Measurements from ENCODE around the gene SELENON. TPM values are rescaled to one million over a fixed set of nuclear protein-coding genes. Genes with fewer than 3 reads are reported as not detected.

Gene SELENON
- total RNA-seq, 1 experiment from 2014 or later = 57.2 TPM

- no peaks in the 10 kb centered on the region for H3K27me3 ChIP-seq (ENCODE audit: control insufficient read depth, insufficient read depth, low read length)
- H3K9me3 ChIP-seq (ENCODE audit: control insufficient read depth, insufficient read depth, low read depth, low read length) = no peaks in the 10 kb centered on the region
- peaks cover 5% of the 10 kb centered on the region for H3K4me1 ChIP-seq (ENCODE audit: control insufficient read depth, insufficient read depth, low read length)
- ATAC-seq (no peak), DNase-seq (ENCODE audit: low read depth, low spot score) (no peak)
- no peaks in the 10 kb centered on the region for H3K36me3 ChIP-seq (ENCODE audit: control insufficient read depth, insufficient read depth, low read length)
- in situ Hi-C loops (cut with HindIII; ENCODE audit: low pct_unique_long_range_greater_than_20kb, low sequenced_read_pairs) (no loop called here), intact Hi-C loops (cut with micrococcal nuclease; ENCODE audit: unreplicated experiment) (no loop called here)
- H3K27ac ChIP-seq (ENCODE audit: low read length) = no peak overlapping the region
- ChIA-PET POLR2A (no interaction called here), CTCF (no interaction called here)
- H3K4me3 ChIP-seq (ENCODE audit: low read depth in 2 of 2, low read length in 2 of 2) = no peak overlapping the region
- TF ChIP-seq CTCF (IDR thresholded peaks at IDR 0.05) (no peak), SIN3A (IDR thresholded peaks at IDR 0.05; ENCODE audit: borderline replicate concordance, insufficient read depth, low read depth, low read length) (no peak), TCF7L2 (IDR thresholded peaks at IDR 0.05; ENCODE audit: low read depth, low read length) (no peak), POLR2AphosphoS5 (IDR thresholded peaks at IDR 0.05; ENCODE audit: low read depth, low read length) (no peak)
- TF ChIP-seq, protein P1, sequence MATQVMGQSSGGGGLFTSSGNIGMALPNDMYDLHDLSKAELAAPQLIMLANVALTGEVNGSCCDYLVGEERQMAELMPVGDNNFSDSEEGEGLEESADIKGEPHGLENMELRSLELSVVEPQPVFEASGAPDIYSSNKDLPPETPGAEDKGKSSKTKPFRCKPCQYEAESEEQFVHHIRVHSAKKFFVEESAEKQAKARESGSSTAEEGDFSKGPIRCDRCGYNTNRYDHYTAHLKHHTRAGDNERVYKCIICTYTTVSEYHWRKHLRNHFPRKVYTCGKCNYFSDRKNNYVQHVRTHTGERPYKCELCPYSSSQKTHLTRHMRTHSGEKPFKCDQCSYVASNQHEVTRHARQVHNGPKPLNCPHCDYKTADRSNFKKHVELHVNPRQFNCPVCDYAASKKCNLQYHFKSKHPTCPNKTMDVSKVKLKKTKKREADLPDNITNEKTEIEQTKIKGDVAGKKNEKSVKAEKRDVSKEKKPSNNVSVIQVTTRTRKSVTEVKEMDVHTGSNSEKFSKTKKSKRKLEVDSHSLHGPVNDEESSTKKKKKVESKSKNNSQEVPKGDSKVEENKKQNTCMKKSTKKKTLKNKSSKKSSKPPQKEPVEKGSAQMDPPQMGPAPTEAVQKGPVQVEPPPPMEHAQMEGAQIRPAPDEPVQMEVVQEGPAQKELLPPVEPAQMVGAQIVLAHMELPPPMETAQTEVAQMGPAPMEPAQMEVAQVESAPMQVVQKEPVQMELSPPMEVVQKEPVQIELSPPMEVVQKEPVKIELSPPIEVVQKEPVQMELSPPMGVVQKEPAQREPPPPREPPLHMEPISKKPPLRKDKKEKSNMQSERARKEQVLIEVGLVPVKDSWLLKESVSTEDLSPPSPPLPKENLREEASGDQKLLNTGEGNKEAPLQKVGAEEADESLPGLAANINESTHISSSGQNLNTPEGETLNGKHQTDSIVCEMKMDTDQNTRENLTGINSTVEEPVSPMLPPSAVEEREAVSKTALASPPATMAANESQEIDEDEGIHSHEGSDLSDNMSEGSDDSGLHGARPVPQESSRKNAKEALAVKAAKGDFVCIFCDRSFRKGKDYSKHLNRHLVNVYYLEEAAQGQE (IDR thresholded peaks at IDR 0.05; ENCODE audit: insufficient read depth in 1 of 2, low read depth in 2 of 2, low read length in 1 of 2) = no peak
- BruUV-seq (replicated peaks) = no TSS peak
Measured at GRCh38 chr1:25813071-25813733, 13.2 kb downstream of the SELENON start.

GRCh38 chr1:25813734-25814471 is 13.9 kb downstream of the SELENON start:
- Histone ChIP-seq H3K9me3 (ENCODE audit: control insufficient read depth, insufficient read depth, low read depth, low read length) (no peaks in the 10 kb centered on the region), H3K27ac (ENCODE audit: low read length) (no peak overlapping the region), H3K4me1 (ENCODE audit: control insufficient read depth, insufficient read depth, low read length) (peaks cover 12% of the 10 kb centered on the region), H3K27me3 (ENCODE audit: control insufficient read depth, insufficient read depth, low read length) (no peaks in the 10 kb centered on the region), H3K4me3 (ENCODE audit: low read depth in 2 of 2, low read length in 2 of 2) (no peak overlapping the region), H3K36me3 (ENCODE audit: control insufficient read depth, insufficient read depth, low read length) (no peaks in the 10 kb centered on the region)
- in situ Hi-C loops (cut with HindIII; ENCODE audit: low pct_unique_long_range_greater_than_20kb, low sequenced_read_pairs) = no loop called here
- BruUV-seq (replicated peaks) = no TSS peak
- intact Hi-C loops (cut with micrococcal nuclease; ENCODE audit: unreplicated experiment) = no loop called here
- ChIA-PET CTCF (interaction anchor here (0.6 kb wide), 1 partner anchor 12 kb away, joined by 8 read pairs; no protein-coding TSS in a partner anchor), POLR2A (no interaction called here)
- TF ChIP-seq TCF7L2 (IDR thresholded peaks at IDR 0.05; ENCODE audit: low read depth, low read length) = no peak
- TF ChIP-seq, protein P1 (IDR thresholded peaks at IDR 0.05; ENCODE audit: insufficient read depth in 1 of 2, low read depth in 2 of 2, low read length in 1 of 2) = no peak
- TF ChIP-seq CTCF (IDR thresholded peaks at IDR 0.05) = no peak
- TF ChIP-seq POLR2AphosphoS5 (IDR thresholded peaks at IDR 0.05; ENCODE audit: low read depth, low read length) = no peak
- TF ChIP-seq SIN3A (IDR thresholded peaks at IDR 0.05; ENCODE audit: borderline replicate concordance, insufficient read depth, low read depth, low read length) = no peak
- no peak for DNase-seq (ENCODE audit: low read depth, low spot score)
- no peak for ATAC-seq
